NCI-H187 treated with DMSO at 0.1 percent for 48 hours (cell line): ENCODE results near the gene THTPA.
"Not testable (repeated sequence)": the region's sequence is repeated elsewhere in the genome, so short reads cannot be mapped to it uniquely, and the experiment has no call there.

Source experiments
- DNase-seq: peaks from one replicate; lab custom pipeline; 2025; lab: John Stamatoyannopoulos, UW

The THTPA gene

DNA sequence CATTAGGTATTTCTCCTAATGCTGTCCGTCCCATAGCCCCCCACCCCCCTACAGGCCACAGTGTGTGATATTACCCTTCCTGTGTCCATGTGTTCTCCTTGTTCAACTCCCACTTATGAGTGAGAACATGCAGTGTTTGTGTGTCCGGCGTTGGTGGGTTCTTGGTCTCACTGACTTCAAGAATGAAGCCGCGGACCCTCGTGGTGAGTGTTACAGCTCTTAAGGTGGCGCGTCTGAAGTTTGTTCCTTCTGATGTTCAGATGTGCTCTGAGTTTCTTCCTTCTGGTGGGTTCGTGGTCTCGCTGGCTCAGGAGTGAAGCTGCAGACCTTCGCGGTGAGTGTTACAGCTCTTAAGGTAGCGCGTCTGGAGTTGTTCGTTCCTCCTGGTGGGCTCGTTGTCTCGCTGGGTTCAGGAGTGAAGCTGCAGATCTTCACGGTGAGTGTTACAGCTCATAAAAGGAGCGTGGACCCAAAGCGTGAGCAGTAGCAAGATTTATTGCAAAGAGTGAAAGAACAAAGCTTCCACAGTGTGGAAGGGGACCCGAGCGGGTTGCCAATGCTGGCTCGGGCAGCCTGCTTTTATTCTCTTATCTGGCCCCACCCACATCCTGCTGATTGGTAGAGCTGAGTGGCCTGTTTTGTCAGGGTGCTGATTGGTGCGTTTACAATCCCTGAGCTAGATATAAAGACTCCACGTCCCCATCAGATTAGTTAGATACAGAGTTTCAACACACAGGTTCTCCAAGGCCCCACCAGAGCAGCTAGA is 27.9 kb downstream of the THTPA start:
- not testable (repeated sequence) for DNase-seq

GRCh38 chr14:23584527-23585203 is 28.6 kb downstream of the THTPA start:
- DNase-seq: not testable (repeated sequence)

GRCh38 chr14:23588884-23589598 is 33.0 kb downstream of the THTPA start:
- peak; percentile 24 for DNase-seq

GRCh38 chr14:23589606-23590005 is 33.5 kb downstream of the THTPA start:
- DNase-seq: no peak

DNA sequence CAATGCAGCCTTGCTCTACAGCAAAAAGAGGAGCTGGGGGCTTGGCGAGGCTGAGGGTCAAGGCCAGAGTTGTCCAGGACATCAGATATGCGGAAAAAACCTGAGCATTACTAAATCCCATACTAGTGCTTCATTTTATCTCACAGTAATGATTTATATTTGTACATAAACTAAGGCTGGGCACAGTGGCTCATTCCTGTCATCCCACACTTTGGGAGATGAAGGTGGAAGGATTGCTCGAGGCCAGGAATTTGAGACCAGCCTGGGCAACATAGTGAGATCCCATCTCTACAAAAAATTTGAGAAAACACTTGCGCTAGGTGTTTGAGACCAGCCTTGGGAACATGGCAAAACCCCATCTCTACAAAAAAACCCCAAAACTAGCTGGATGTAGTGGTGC is 34.1 kb downstream of the THTPA start:
- DNase-seq: no peak

DNA sequence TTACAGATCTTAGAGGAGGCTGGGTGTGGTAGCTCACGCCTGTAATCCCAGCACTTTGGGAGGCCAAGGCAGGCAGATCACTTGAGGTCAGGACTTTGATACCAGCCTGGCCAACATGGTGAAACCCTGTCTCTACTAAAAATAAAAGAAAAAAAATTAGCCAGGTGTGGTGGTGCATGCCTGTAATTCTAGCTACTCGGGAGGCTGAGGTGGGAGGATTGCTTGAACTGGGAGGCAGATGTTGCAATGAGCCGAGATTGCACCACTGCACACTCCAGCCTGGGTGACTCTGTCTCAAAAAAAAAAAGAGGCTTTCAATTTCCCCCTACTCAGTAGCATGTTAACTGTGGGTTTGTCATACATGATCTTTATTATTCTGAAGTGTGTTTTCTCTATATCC is 38.1 kb downstream of the THTPA start:
- DNase-seq: not testable (repeated sequence)

DNA sequence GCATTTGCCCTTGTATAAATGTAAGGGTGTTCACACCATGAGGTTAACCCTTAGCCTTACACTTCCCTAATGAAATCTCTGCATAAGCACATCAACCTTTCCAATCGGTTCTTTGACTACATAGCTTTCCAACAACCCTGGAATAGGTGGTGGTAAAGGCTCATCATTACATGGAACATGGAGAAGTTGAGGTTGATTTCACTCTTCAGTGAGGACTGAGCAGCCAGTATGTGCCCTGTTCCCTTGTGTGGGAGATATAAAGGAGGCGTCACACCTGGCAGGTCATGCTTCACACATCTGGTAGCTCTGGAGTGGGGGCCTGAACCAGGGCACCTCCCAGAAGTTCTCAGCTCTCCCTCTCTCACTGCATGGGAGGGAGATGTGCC is 44.2 kb downstream of the THTPA start:
- no peak for DNase-seq

GRCh38 chr14:23600806-23601205 is 44.7 kb downstream of the THTPA start:
- DNase-seq: no peak

DNA sequence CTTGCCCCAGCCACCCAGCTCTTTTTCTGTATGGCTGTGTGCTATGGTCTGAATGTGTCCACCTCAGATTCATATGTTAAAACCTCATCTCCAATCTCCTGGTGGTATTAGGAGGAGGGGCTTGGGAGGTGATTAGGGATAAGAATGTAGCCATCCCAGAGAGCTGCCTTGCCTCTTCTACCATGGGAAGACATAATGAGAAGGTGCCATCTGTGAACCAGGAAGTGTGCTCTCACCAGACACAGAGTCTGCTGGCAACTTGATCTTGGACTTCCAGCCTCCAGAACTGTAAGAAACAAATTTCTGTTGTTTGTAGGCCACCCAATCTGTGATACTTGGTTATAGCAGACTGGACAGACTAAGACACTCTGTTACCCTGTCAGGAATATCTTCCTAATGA is 45.4 kb downstream of the THTPA start:
- DNase-seq: no peak

- DNase-seq: no peak
Observed at GRCh38 chr14:23601845-23602180, 45.7 kb downstream of the THTPA start.

GRCh38 chr14:23602181-23603095 is 46.4 kb downstream of the THTPA start:
- DNase-seq: no peak

GRCh38 chr14:23603103-23603502 is 47.0 kb downstream of the THTPA start:
- no peak for DNase-seq

GRCh38 chr14:23604148-23604547 is 48.1 kb downstream of the THTPA start:
- DNase-seq: no peak

DNA sequence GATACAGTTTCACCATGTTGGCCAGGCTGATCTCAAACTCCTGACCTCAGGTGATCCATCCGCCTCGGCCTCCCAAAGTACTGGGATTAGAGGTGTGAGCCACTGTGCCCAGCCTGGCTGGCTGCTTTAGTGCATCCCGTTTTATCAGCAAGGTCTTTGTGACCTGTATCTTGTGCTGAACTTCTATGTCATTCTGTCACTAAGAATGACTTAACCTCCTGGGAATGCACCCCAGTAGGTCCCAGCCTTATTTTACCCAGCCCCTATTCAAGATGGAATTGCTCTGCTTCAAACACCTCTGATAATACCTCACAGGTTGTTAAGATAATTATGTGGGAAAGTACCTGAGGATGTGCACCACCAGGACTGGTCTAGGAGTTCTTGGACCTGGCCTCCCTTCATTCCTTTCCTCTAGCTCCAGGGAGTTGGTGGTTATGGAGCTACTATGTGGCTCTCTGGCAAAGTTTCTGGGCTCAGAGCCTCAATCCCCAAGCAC is 48.7 kb downstream of the THTPA start:
- DNase-seq: no peak

DNA sequence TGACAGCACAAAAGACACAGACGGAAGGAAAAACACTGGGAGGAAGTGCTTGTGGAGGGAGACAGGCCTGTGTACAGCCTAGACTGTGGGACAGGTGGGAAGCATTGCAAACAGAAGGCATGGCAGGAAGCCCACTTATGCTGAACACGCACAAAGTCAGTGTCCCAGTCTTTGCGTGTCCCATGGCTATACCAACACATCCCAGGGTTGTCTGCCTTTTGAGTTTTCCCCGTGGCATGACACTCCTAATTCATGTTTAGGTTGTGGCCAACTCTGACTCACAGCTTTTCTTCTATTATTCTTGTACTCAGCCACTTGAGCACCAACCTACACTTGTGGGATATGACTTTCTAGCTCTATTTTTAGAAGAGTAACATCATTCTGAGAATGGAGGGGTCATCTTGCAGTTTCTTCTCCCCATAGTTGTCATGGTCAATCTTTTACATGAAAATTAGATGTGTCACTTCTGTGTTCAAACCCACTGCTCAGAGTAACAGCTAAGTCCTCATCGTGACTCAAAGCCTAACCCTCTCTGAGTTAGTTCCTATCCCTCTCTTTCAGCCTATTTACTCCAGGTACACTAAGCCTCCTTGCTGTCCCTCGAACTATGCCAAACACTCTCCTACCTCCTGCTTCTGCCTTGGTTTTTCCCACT is 50.0 kb downstream of the THTPA start:
- no peak for DNase-seq

DNA sequence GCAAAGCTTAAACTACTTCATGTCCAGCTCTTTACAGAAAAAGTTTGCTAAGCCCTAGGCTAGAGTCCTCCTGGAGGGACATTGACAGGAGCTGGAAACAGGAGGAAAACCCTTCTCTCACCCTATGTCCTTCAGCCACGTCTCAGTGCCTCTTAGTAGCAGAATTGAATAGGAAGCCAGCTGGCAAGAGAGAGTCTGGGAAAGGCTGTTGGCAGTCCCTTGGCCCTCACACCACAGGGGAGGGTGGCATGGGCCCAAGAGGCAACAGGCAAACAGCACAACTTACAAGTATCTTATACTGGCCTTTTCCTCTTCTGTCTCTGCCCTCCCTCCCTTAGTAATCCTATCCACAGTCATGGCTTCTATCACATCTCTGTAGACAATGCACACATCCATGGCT is 52.4 kb downstream of the THTPA start:
- DNase-seq: no peak

DNA sequence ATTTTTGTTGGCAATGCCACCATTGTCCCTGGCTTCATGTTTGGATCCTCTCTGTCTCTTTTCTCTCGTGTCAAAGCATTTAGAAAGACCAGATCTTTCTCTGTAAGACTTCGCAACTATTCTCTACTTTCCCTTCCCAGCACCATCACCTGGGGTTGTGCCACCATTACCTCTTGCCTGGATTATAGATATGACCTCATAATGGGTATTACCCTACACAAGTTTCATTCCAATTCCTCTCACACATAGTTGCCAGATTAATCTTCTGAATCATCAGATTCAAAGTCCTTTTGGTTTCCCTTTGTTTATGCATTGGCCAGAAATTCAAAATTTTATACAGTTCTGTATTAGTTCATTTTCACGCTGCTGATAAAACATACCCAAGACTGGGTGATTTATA is 52.9 kb downstream of the THTPA start:
- DNase-seq: no peak

DNA sequence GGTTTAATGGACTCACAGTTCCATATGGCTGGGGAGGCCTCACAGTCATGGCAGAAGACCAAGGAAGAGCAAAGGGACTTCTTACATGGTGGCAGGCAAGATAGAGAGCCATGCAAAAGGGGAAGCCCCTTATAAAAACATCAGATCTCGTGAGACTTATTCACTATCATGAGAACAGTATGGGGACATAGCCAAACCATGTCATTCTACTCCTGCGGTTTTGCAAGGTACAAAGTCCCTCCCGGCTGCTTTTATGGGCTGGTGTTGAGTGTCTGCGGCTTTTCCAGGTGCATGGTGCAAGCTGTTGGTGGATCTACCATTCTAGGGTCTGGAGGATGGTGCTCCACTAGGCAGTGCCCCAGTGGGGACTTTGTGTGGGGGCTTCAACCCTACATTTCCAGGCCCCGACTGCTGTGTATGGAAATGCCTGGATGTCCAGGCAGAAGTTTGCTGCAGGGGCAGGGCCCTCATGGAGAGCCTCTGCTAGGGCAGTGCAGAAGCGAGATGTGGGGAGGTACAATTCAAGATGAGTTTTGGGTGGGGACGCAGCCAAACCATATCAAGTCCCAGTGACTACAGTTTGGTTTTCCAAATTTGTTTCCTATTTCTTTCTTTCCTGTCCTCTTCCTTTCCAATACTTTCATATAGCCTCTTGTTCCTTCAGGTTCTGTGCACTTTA is 53.5 kb downstream of the THTPA start:
- not testable (repeated sequence) for DNase-seq
